Measurements from ENCODE around the gene LTBP1. TPM values are rescaled to one million over a fixed set of nuclear protein-coding genes. Genes with fewer than 3 reads are reported as not detected.

Gene LTBP1
- total RNA-seq, 3 donors from 2014 or later, result 13.3 to 18.7 (median 17.4) TPM

DNA sequence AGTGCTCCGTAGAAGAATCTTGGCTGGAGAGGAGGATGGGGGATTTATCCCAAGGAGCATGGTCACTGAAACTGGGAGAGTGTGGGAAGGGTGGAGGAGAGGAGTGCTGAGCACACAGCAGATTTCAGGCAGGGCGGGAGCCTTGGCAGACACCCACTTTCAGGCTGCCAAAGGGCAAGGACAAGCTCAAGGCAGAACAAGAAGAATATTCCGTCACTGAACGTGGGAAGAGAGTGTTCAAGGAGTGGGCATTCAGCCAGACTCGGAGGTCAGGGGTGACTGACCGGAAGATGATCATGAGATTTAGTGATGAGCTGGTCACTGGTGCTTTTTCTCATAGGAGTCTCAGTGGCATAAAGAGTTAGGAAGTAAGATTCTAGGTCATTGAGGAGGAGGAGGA, 393.5 kb downstream of the LTBP1 start:
- peak overlapping the region in 1 of 2 donors; percentile 20 for H3K27ac ChIP-seq
- no peaks in the 10 kb centered on the region for H3K4me1 ChIP-seq
- DNase-seq (ENCODE audit: low spot score in 2 of 2), result peak; percentile 39 to 60
- no peak overlapping the region for H3K4me3 ChIP-seq
- TF ChIP-seq POLR2A (IDR thresholded peaks at IDR 0.05) (no peak), POLR2AphosphoS5 (IDR thresholded peaks at IDR 0.05) (peak in 2 of 3 donors; percentile 61 to 83)
- H3K36me3 ChIP-seq, result no peaks in the 10 kb centered on the region
- no peaks in the 10 kb centered on the region for H3K27me3 ChIP-seq
- H3K9me3 ChIP-seq, result no peaks in the 10 kb centered on the region
- intact Hi-C loops (cut with DNase I; ENCODE audit: low total_unique reads), result no loop called here

DNA sequence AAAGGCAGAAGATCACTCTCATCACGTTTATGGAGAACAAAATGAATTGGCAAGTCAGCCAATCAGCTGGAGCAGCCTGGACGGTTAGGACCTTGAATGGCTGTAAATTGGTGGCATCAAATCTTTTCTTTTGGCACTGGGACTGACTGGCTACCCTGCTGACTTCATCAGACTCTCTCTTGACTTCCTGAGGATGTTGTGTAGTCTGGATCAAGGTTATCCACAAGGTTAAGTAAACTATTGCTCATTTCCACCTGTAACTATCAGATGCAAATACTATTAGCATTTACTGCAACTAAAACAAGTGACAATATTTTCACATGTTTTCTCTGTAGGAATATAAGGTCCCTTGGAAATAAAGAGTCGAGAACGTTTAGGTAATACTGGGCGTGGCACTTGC, 395.4 kb downstream of the LTBP1 start:
- Histone ChIP-seq H3K27ac (no peak overlapping the region), H3K36me3 (no peaks in the 10 kb centered on the region), H3K4me3 (no peak overlapping the region), H3K27me3 (no peaks in the 10 kb centered on the region), H3K4me1 (no peaks in the 10 kb centered on the region), H3K9me3 (no peaks in the 10 kb centered on the region)
- intact Hi-C loops (cut with DNase I; ENCODE audit: low total_unique reads), result no loop called here
- DNase-seq (ENCODE audit: low spot score in 2 of 2), result no peak
- TF ChIP-seq, protein P1, sequence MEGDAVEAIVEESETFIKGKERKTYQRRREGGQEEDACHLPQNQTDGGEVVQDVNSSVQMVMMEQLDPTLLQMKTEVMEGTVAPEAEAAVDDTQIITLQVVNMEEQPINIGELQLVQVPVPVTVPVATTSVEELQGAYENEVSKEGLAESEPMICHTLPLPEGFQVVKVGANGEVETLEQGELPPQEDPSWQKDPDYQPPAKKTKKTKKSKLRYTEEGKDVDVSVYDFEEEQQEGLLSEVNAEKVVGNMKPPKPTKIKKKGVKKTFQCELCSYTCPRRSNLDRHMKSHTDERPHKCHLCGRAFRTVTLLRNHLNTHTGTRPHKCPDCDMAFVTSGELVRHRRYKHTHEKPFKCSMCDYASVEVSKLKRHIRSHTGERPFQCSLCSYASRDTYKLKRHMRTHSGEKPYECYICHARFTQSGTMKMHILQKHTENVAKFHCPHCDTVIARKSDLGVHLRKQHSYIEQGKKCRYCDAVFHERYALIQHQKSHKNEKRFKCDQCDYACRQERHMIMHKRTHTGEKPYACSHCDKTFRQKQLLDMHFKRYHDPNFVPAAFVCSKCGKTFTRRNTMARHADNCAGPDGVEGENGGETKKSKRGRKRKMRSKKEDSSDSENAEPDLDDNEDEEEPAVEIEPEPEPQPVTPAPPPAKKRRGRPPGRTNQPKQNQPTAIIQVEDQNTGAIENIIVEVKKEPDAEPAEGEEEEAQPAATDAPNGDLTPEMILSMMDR (IDR thresholded peaks at IDR 0.05), result no peak
- no peak for TF ChIP-seq POLR2A (IDR thresholded peaks at IDR 0.05)
- no peak for TF ChIP-seq POLR2AphosphoS5 (IDR thresholded peaks at IDR 0.05)

DNA sequence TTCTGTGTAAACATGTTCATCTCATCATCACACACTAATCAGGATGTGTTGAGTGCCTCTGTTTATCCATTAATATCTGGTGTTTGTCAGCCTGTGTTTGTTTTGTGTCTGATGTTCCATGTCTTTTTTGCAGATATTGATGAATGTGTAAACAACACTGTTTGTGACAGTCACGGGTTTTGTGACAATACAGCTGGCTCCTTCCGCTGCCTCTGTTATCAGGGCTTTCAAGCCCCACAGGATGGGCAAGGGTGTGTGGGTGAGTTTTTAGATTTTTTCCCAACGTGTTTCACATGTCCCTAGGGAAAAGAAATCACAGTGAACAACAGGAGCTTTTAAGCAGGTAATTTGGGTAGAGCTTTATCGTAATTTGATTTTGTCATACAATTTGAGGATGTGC, 396.0 kb downstream of the LTBP1 start:
- intact Hi-C loops (cut with DNase I; ENCODE audit: low total_unique reads), result no loop called here
- Histone ChIP-seq H3K9me3 (no peaks in the 10 kb centered on the region), H3K36me3 (no peaks in the 10 kb centered on the region), H3K27ac (no peak overlapping the region), H3K4me1 (no peaks in the 10 kb centered on the region), H3K4me3 (no peak overlapping the region), H3K27me3 (no peaks in the 10 kb centered on the region)
- DNase-seq (ENCODE audit: low spot score in 2 of 2), result no peak
- TF ChIP-seq POLR2A (IDR thresholded peaks at IDR 0.05) (no peak), POLR2AphosphoS5 (IDR thresholded peaks at IDR 0.05) (no peak)

DNA sequence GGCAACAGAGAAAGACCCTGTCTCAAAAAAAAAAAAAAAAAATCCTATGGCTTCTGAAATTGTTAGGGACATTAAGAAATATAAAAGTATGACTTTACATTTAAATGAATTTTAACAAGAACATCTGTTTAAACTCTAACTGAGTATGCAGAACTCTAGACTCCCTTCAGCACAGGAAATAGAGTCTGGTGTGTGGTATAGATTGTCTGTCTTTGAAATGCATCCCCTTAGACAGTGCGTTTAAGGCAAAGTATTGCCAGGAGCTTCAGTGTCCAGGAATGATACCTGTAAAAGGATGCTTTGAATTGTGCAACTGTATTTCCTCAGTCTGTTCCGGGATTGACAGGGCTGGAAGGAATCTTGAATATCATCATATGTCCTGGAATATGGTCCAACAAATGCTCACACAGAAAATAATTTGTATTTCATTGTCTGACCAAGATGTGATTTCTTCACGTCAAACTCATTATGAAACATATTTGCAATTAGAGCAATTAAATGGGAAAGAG, 396.7 kb downstream of the LTBP1 start:
- intact Hi-C loops (cut with DNase I; ENCODE audit: low total_unique reads), result no loop called here
- no peaks in the 10 kb centered on the region for H3K9me3 ChIP-seq

DNA sequence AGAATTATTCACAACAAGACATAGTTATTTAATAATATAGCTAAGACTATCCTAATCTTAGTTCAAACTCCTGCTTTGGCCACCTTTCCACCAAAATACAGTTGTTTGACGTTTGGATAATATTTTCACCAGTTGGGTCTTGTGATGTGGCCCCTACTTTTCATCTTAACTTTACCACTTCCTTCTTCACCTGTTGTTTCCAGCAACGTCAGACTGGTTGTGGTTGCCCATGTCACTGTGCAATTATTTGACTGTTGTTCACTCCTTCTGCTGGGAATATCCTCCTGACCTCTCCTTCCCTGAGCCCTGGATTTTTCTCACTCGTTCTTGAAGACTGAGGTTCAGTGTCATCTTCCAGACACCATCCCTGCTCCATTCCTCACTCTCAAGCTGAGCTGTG, 397.5 kb downstream of the LTBP1 start:
- TF ChIP-seq, protein P1 (IDR thresholded peaks at IDR 0.05), result no peak
- no peak for TF ChIP-seq POLR2AphosphoS5 (IDR thresholded peaks at IDR 0.05)
- no peak for TF ChIP-seq POLR2A (IDR thresholded peaks at IDR 0.05)
- intact Hi-C loops (cut with DNase I; ENCODE audit: low total_unique reads), result no loop called here
- no peak for DNase-seq (ENCODE audit: low spot score in 2 of 2)
- Histone ChIP-seq H3K36me3 (no peaks in the 10 kb centered on the region), H3K4me3 (no peak overlapping the region), H3K27ac (no peak overlapping the region), H3K4me1 (no peaks in the 10 kb centered on the region), H3K9me3 (no peaks in the 10 kb centered on the region), H3K27me3 (no peaks in the 10 kb centered on the region)

More for the DNA sequence above, 396.7 kb downstream of the LTBP1 start:
- TF ChIP-seq POLR2AphosphoS5 (IDR thresholded peaks at IDR 0.05) (no peak), POLR2A (IDR thresholded peaks at IDR 0.05) (no peak)
- TF ChIP-seq, protein P1 (IDR thresholded peaks at IDR 0.05), result no peak
- Histone ChIP-seq H3K36me3 (no peaks in the 10 kb centered on the region), H3K27me3 (no peaks in the 10 kb centered on the region), H3K27ac (no peak overlapping the region), H3K4me1 (no peaks in the 10 kb centered on the region), H3K4me3 (no peak overlapping the region)
- no peak for DNase-seq (ENCODE audit: low spot score in 2 of 2)

DNA sequence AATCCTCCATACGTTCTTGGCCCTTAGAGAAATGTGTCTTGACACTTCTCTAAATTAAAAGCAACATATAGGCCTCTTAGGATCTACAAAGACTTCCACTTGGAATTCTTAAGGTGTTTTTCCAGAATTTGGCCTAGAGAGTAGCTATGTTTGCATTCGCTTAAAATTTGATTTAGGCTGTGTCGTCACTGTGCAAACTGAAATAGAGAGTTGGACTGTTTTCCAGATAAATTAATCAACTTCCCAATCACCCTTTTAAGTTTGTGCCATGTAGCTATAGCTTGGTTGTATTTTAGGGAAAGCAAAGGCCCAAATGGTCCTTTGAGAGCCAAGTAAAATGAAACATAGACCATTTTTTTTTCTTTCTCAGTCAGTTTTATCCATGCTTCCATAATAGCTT, 401.1 kb downstream of the LTBP1 start:
- DNase-seq (ENCODE audit: low spot score in 2 of 2), result no peak
- intact Hi-C loops (cut with DNase I; ENCODE audit: low total_unique reads), result no loop called here
- Histone ChIP-seq H3K27ac (no peak overlapping the region), H3K27me3 (no peaks in the 10 kb centered on the region), H3K9me3 (no peaks in the 10 kb centered on the region), H3K4me1 (no peaks in the 10 kb centered on the region), H3K4me3 (no peak overlapping the region), H3K36me3 (no peaks in the 10 kb centered on the region)
- TF ChIP-seq POLR2A (IDR thresholded peaks at IDR 0.05), result no peak
- TF ChIP-seq, protein P1 (IDR thresholded peaks at IDR 0.05), result no peak
- no peak for TF ChIP-seq POLR2AphosphoS5 (IDR thresholded peaks at IDR 0.05)

Measured in breast epithelium (tissue), 4 donors.